ENCODE measurements around the gene CHP2.
"Not testable (repeated sequence)": the region's sequence is repeated elsewhere in the genome, so short reads cannot be mapped to it uniquely, and the experiment has no call there.

CHP2 gene

GRCh38 chr16:23741675-23742303 lies 13.0 kb upstream of the CHP2 start:
- no peak for FAIRE-seq
- DNase-seq (ENCODE audit: extremely low spot score, insufficient read length, low read depth) = no peak

GRCh38 chr16:23742766-23743165 lies 12.1 kb upstream of the CHP2 start:
- no peak for FAIRE-seq
- DNase-seq (ENCODE audit: extremely low spot score, insufficient read length, low read depth) = no peak

GRCh38 chr16:23745263-23745662 lies 9.6 kb upstream of the CHP2 start:
- FAIRE-seq = no peak

GRCh38 chr16:23748630-23749029 lies 6.2 kb upstream of the CHP2 start:
- FAIRE-seq (no peak), DNase-seq (ENCODE audit: extremely low spot score, insufficient read length, low read depth) (no peak)

More at GRCh38 chr16:23745263-23745662, 9.6 kb upstream of the CHP2 start:
- no peak for DNase-seq (ENCODE audit: extremely low spot score, insufficient read length, low read depth)

GRCh38 chr16:23751053-23751452 lies 3.8 kb upstream of the CHP2 start:
- DNase-seq (ENCODE audit: extremely low spot score, insufficient read length, low read depth); FAIRE-seq: not testable (repeated sequence)

- DNase-seq (ENCODE audit: extremely low spot score, insufficient read length, low read depth) (no peak), FAIRE-seq (no peak)
Observed at GRCh38 chr16:23753908-23754593, 775 bp upstream of the CHP2 start.

GRCh38 chr16:23755484-23755809 lies 621 bp downstream of the CHP2 start:
- DNase-seq (ENCODE audit: extremely low spot score, insufficient read length, low read depth) (no peak), FAIRE-seq (no peak)

- DNase-seq (ENCODE audit: extremely low spot score, insufficient read length, low read depth) = no peak
- FAIRE-seq = no peak
Observed at GRCh38 chr16:23757116-23757515, 2.3 kb downstream of the CHP2 start.

- no peak for FAIRE-seq
- DNase-seq (ENCODE audit: extremely low spot score, insufficient read length, low read depth) = no peak
Observed at GRCh38 chr16:23757937-23758619, 3.3 kb downstream of the CHP2 start.

GRCh38 chr16:23765933-23766332 lies 11.1 kb downstream of the CHP2 start:
- DNase-seq (ENCODE audit: extremely low spot score, insufficient read length, low read depth) = no peak
- FAIRE-seq = no peak

- DNase-seq (ENCODE audit: extremely low spot score, insufficient read length, low read depth) (no peak), FAIRE-seq (no peak)
Observed at GRCh38 chr16:23768581-23768980, 13.8 kb downstream of the CHP2 start.

GRCh38 chr16:23771027-23771426 lies 16.2 kb downstream of the CHP2 start:
- DNase-seq (ENCODE audit: extremely low spot score, insufficient read length, low read depth) = no peak
- no peak for FAIRE-seq

- DNase-seq (ENCODE audit: extremely low spot score, insufficient read length, low read depth) = no peak
- no peak for FAIRE-seq
Observed at GRCh38 chr16:23771642-23772041, 16.8 kb downstream of the CHP2 start.

- no peak for DNase-seq (ENCODE audit: extremely low spot score, insufficient read length, low read depth)
- no peak for FAIRE-seq
Observed at GRCh38 chr16:23773339-23773738, 18.5 kb downstream of the CHP2 start.

- DNase-seq (ENCODE audit: extremely low spot score, insufficient read length, low read depth) = no peak
- no peak for FAIRE-seq
Observed at GRCh38 chr16:23781176-23781575, 26.4 kb downstream of the CHP2 start.

- no peak for DNase-seq (ENCODE audit: extremely low spot score, insufficient read length, low read depth)
Observed at GRCh38 chr16:23784811-23785447, 30.1 kb downstream of the CHP2 start.

GRCh38 chr16:23785842-23786241 lies 31.0 kb downstream of the CHP2 start:
- no peak for DNase-seq (ENCODE audit: extremely low spot score, insufficient read length, low read depth)
- no peak for FAIRE-seq

More at GRCh38 chr16:23784811-23785447, 30.1 kb downstream of the CHP2 start:
- no peak for FAIRE-seq

- no peak for DNase-seq (ENCODE audit: extremely low spot score, insufficient read length, low read depth)
- no peak for FAIRE-seq
Observed at GRCh38 chr16:23786964-23787561, 32.2 kb downstream of the CHP2 start.

- no peak for DNase-seq (ENCODE audit: extremely low spot score, insufficient read length, low read depth)
- FAIRE-seq = no peak
Observed at GRCh38 chr16:23788685-23789084, 33.9 kb downstream of the CHP2 start.

- DNase-seq (ENCODE audit: extremely low spot score, insufficient read length, low read depth) = no peak
- no peak for FAIRE-seq
Observed at GRCh38 chr16:23795378-23795777, 40.6 kb downstream of the CHP2 start.

- no peak for FAIRE-seq
- DNase-seq (ENCODE audit: extremely low spot score, insufficient read length, low read depth) = no peak
Observed at GRCh38 chr16:23796941-23797340, 42.1 kb downstream of the CHP2 start.

Measured in GM18507 (cell line).